Measurements from ENCODE around the gene SCN10A.

DNA sequence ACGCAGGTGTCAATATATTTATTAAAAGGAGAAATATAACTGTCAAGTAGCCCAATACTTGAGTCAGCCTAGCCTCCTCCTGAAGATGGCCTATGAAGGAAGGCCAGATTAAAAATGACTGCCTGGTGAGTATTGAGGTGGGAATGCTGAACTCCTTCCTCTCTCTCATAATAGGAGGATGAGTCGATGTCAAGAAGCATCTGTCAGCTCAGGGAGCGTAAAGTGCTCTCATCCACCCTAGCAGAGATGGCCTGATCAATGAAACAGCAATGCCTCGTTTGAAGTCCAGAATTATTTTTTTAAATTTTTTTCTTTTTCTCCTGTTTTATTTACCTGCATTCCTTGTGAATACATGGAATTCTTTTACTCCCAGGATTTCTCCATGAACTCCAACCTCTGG is 58.3 kb downstream of the SCN10A start:
- TF ChIP-seq, protein P1, sequence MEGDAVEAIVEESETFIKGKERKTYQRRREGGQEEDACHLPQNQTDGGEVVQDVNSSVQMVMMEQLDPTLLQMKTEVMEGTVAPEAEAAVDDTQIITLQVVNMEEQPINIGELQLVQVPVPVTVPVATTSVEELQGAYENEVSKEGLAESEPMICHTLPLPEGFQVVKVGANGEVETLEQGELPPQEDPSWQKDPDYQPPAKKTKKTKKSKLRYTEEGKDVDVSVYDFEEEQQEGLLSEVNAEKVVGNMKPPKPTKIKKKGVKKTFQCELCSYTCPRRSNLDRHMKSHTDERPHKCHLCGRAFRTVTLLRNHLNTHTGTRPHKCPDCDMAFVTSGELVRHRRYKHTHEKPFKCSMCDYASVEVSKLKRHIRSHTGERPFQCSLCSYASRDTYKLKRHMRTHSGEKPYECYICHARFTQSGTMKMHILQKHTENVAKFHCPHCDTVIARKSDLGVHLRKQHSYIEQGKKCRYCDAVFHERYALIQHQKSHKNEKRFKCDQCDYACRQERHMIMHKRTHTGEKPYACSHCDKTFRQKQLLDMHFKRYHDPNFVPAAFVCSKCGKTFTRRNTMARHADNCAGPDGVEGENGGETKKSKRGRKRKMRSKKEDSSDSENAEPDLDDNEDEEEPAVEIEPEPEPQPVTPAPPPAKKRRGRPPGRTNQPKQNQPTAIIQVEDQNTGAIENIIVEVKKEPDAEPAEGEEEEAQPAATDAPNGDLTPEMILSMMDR (IDR thresholded peaks at IDR 0.05), result no peak
- no peak for TF ChIP-seq POLR2A (IDR thresholded peaks at IDR 0.05)
